H9 (cell line): ENCODE measurements around the gene PUM1. TPM values are rescaled to one million over a fixed set of nuclear protein-coding genes. Genes with fewer than 3 reads are reported as not detected.
A peak's percentile ranks its signal among the peaks of the same experiment; 100 is the strongest.

Experiments
- DNase-seq: peaks from one replicate; pipeline ENCODE4 v3.0.0-alpha.2; 2017
- H2AFZ ChIP-seq: one replicate; pipeline ENCODE4 v1.6.1; 2013; ENCODE audit warnings: mild to moderate bottlenecking, low read length, control low read depth, moderate library complexity
- H2AK5ac ChIP-seq: 2 replicates; pipeline ENCODE4 v1.6.1; 2013; ENCODE audit warnings: low read length, control low read depth, mixed read lengths; ENCODE audit not compliant: insufficient read length
- H2BK120ac ChIP-seq: one replicate; pipeline ENCODE4 v1.6.1; 2013; ENCODE audit warnings: low read depth, mild to moderate bottlenecking, low read length, control low read depth, inconsistent platforms; ENCODE audit not compliant: poor library complexity, severe bottlenecking
- H2BK12ac ChIP-seq: 2 replicates; pipeline ENCODE4 v1.6.1; 2013; ENCODE audit warnings: low read length, control low read depth, mixed read lengths, low read depth; ENCODE audit not compliant: insufficient read length
- H2BK15ac ChIP-seq: 2 replicates; pipeline ENCODE4 v1.6.1; 2013; ENCODE audit warnings: low read depth, low read length, control low read depth
- H2BK20ac ChIP-seq: one replicate; pipeline ENCODE4 v1.6.1; 2013; ENCODE audit warnings: low read depth, mild to moderate bottlenecking, low read length, control low read depth, inconsistent platforms; ENCODE audit not compliant: poor library complexity, severe bottlenecking
- H2BK5ac ChIP-seq: 2 replicates; pipeline ENCODE4 v1.6.1; 2013; ENCODE audit warnings: low read length, control low read depth, mixed read lengths; ENCODE audit not compliant: insufficient read length
- H3K14ac ChIP-seq: 2 replicates; pipeline ENCODE4 v1.6.1; 2013; ENCODE audit warnings: low read length, control low read depth; ENCODE audit not compliant: insufficient read depth
- H3K18ac ChIP-seq: 2 replicates; pipeline ENCODE4 v1.6.1; 2013; ENCODE audit warnings: low read depth, mild to moderate bottlenecking, mixed read lengths, low read length, control low read depth; ENCODE audit not compliant: insufficient read length
- H3K23ac ChIP-seq: 2 replicates; pipeline ENCODE4 v1.6.1; 2013; ENCODE audit warnings: low read length, control low read depth, mixed read lengths, low read depth; ENCODE audit not compliant: insufficient read length
- H3K23me2 ChIP-seq: 2 replicates; pipeline ENCODE4 v1.6.1; 2013; ENCODE audit warnings: low read depth, mild to moderate bottlenecking, mixed read lengths, low read length, control low read depth; ENCODE audit not compliant: insufficient read length, poor library complexity, severe bottlenecking
- H3K27ac ChIP-seq: 2 replicates; pipeline ENCODE4 v1.5.1; 2013; ENCODE audit warnings: low read length, control low read depth, mixed read lengths, low read depth; ENCODE audit not compliant: insufficient read length
- H3K27me3 ChIP-seq: 2 replicates; pipeline ENCODE4 v1.6.1; 2013; ENCODE audit warnings: low read length, control low read depth, inconsistent platforms; ENCODE audit not compliant: insufficient read depth
- H3K4ac ChIP-seq: 2 replicates; pipeline ENCODE4 v1.6.1; 2013; ENCODE audit warnings: low read depth, mild to moderate bottlenecking, control low read depth, inconsistent platforms, low read length, moderate library complexity
- H3K4me1 ChIP-seq: 2 replicates; pipeline ENCODE4 v1.6.1; 2013; ENCODE audit warnings: low read length, control low read depth, inconsistent platforms; ENCODE audit not compliant: insufficient read depth
- H3K4me2 ChIP-seq: 2 replicates; pipeline ENCODE4 v1.6.1; 2013; ENCODE audit warnings: low read length, control low read depth, mixed read lengths; ENCODE audit not compliant: insufficient read length, insufficient read depth
- H3K56ac ChIP-seq: 2 replicates; pipeline ENCODE4 v1.6.1; 2013; ENCODE audit warnings: low read depth, mild to moderate bottlenecking, mixed read lengths, low read length, control low read depth; ENCODE audit not compliant: insufficient read length
- H3K79me1 ChIP-seq: 2 replicates; pipeline ENCODE4 v1.6.1; 2013; ENCODE audit warnings: low read depth, mild to moderate bottlenecking, moderate library complexity, low read length, control low read depth, inconsistent platforms; ENCODE audit not compliant: insufficient read depth, poor library complexity, severe bottlenecking
- H3K79me2 ChIP-seq: 2 replicates; pipeline ENCODE4 v1.6.1; 2013; ENCODE audit warnings: low read length, control low read depth, inconsistent platforms; ENCODE audit not compliant: insufficient read depth
- H3K9ac ChIP-seq: 2 replicates; pipeline ENCODE4 v1.6.1; 2013; ENCODE audit warnings: low read length, control low read depth, mixed read lengths; ENCODE audit not compliant: insufficient read length; ENCODE audit errors: extremely low read depth
- H3K9me3 ChIP-seq: one replicate; pipeline ENCODE4 v1.6.1; 2013; ENCODE audit warnings: low read depth, low read length, inconsistent platforms; ENCODE audit not compliant: control insufficient read depth
- H3T11ph ChIP-seq: one replicate; pipeline ENCODE4 v1.6.1; 2013; ENCODE audit warnings: mild to moderate bottlenecking, low read length, control low read depth, inconsistent platforms
- H4K20me1 ChIP-seq: one replicate; pipeline ENCODE4 v1.6.1; 2013; ENCODE audit not compliant: control insufficient read depth, insufficient read length, insufficient read depth
- H4K5ac ChIP-seq: 2 replicates; pipeline ENCODE4 v1.6.1; 2013; ENCODE audit warnings: low read depth, mild to moderate bottlenecking, mixed read lengths, low read length, control low read depth; ENCODE audit not compliant: insufficient read length
- H4K8ac ChIP-seq: replicated peaks from 2 replicates; pipeline ENCODE4 v1.6.1; 2013; ENCODE audit warnings: low read length, control low read depth, mixed read lengths, low read depth; ENCODE audit not compliant: insufficient read length
- H4K91ac ChIP-seq: 2 replicates; pipeline ENCODE4 v1.6.1; 2013; ENCODE audit warnings: low read depth, mild to moderate bottlenecking, moderate library complexity, mixed read lengths, low read length, control low read depth; ENCODE audit not compliant: insufficient read length
- H3K27ac Mint-ChIP-seq, 3 experiments: 2 replicates in 2 of 3; 3 replicates in 1 of 3; pipeline ENCODE4 v1.8.0; 2020 to 2021; ENCODE audit warnings: mixed read lengths in 3 of 3, mild to moderate bottlenecking in 1 of 3, moderate library complexity in 1 of 3
- H3K27me3 Mint-ChIP-seq: 2 replicates; pipeline ENCODE4 v1.8.0; 2021; ENCODE audit warnings: low read depth, mild to moderate bottlenecking, moderate library complexity, mixed read lengths
- H3K36me3 Mint-ChIP-seq, 3 experiments: 2 replicates in 2 of 3; 3 replicates in 1 of 3; pipeline ENCODE4 v1.8.0; 2020 to 2021; ENCODE audit warnings: low read depth in 3 of 3, mixed read lengths in 3 of 3; ENCODE audit not compliant: insufficient read depth in 1 of 3
- H3K4me1 Mint-ChIP-seq, 2 experiments: 2 replicates each; pipeline ENCODE4 v1.8.0; 2020; ENCODE audit warnings: mixed read lengths in 2 of 2
- H3K4me3 Mint-ChIP-seq, 2 experiments: 2 replicates in 1 of 2; 3 replicates in 1 of 2; pipeline ENCODE4 v1.8.0; 2020 to 2021; ENCODE audit warnings: mild to moderate bottlenecking in 2 of 2, mixed read lengths in 2 of 2, moderate library complexity in 1 of 2
- H3K9me3 Mint-ChIP-seq, 2 experiments: 2 replicates in 1 of 2; 3 replicates in 1 of 2; pipeline ENCODE4 v1.8.0; 2020; ENCODE audit warnings: mild to moderate bottlenecking in 2 of 2, mixed read lengths in 2 of 2, moderate library complexity in 1 of 2
- CTCF ChIP-seq: fragments of 200-600 bp; sonication (generic); conservative IDR thresholded peaks from 3 replicates; pipeline ENCODE4 v1.8.0; 2021; ENCODE audit warnings: antibody characterized with exemption, mild to moderate bottlenecking
- WGBS: extraction: QIAGEN DNeasy Blood & Tissue Kit; methylation state at CpG from one replicate; pipeline ENCODE4 v1.1.7; 2013; ENCODE audit warnings: missing lambda C conversion rate, low lambda C conversion rate, mixed read lengths; ENCODE audit not compliant: insufficient read length; ENCODE audit errors: extremely low coverage; 5-methylcytosine and 5-hydroxymethylcytosine counted together
- total RNA-seq: library from RNA; stranded (reverse); gene quantifications from 2 replicates; pipeline ENCODE4 v1.2.1, GENCODE V29; 2021

The PUM1 gene
- total RNA-seq, 1 experiment from 2014 or later = 164 TPM

- no CpG with 5 or more reads among the region's 2 CpGs for WGBS
- H3K36me3 Mint-ChIP-seq = peaks cover 12 to 54% (median 48%) of the 10 kb centered on the region in 3 experiments
Observed at GRCh38 chr1:31043631-31044030, 21.9 kb downstream of the PUM1 start.

More at GRCh38 chr1:31043631-31044030, 21.9 kb downstream of the PUM1 start:
- Histone ChIP-seq H2BK5ac (no peak overlapping the region), H2AK5ac (no peak overlapping the region), H2BK12ac (no peak overlapping the region), H3K4ac (no peak overlapping the region), H3T11ph (no peak overlapping the region), H4K91ac (no peak overlapping the region), H3K79me2 (peaks cover 63% of the 10 kb centered on the region), H3K79me1 (peaks cover 17% of the 10 kb centered on the region), H3K4me1 (no peaks in the 10 kb centered on the region; the same call in 1 of the 2 replicates), H2BK20ac (no peak overlapping the region), H3K23ac (no peak overlapping the region), H2BK120ac (no peak overlapping the region), H4K8ac (no peak overlapping the region), H3K9me3 (no peaks in the 10 kb centered on the region), H3K27me3 (no peaks in the 10 kb centered on the region), H3K27ac (no peak overlapping the region), H3K14ac (no peak overlapping the region), H4K5ac (no peak overlapping the region), H3K23me2 (no peaks in the 10 kb centered on the region), H3K9ac (no peak overlapping the region), H2AFZ (no peak overlapping the region), H3K56ac (no peak overlapping the region), H2BK15ac (no peak overlapping the region), H3K18ac (no peak overlapping the region), H4K20me1 (no peaks in the 10 kb centered on the region), H3K4me2 (no peak overlapping the region)
- Mint-ChIP-seq H3K9me3 (no peaks in the 10 kb centered on the region; a peak in 1 of 5 replicates), H3K4me3 (no peak overlapping the region), H3K27me3 (no peaks in the 10 kb centered on the region), H3K27ac (peak overlapping the region in 1 of 3 experiments; percentile 3; a peak in 1 of 7 replicates), H3K4me1 (peaks cover 21 to 30% of the 10 kb centered on the region in 2 experiments)
- TF ChIP-seq CTCF = no peak
- no peak for DNase-seq
